Progenitor cell of endocrine pancreas (in vitro differentiated cells): Measurements from ENCODE around the gene RHOBTB1. TPM values are rescaled to one million over a fixed set of nuclear protein-coding genes. Genes with fewer than 3 reads are reported as not detected.

ENCODE experiments used
- DNase-seq: peaks from one replicate; pipeline ENCODE4 v3.0.0; 2021; ENCODE audit warnings: low spot score; ENCODE audit not compliant: unreplicated experiment
- H3K27ac Mint-ChIP-seq: 2 replicates; pipeline ENCODE4 v1.8.0; 2021; ENCODE audit warnings: mild to moderate bottlenecking, moderate library complexity, mixed read lengths
- H3K27me3 Mint-ChIP-seq: 2 replicates; pipeline ENCODE4 v1.8.0; 2021; ENCODE audit warnings: mixed read lengths
- H3K36me3 Mint-ChIP-seq: 2 replicates; pipeline ENCODE4 v1.8.0; 2022; ENCODE audit warnings: mixed read lengths; ENCODE audit not compliant: insufficient read depth
- H3K4me1 Mint-ChIP-seq: 2 replicates; pipeline ENCODE4 v1.8.0; 2021; ENCODE audit warnings: low read depth, mixed read lengths
- H3K4me3 Mint-ChIP-seq: 2 replicates; pipeline ENCODE4 v1.8.0; 2021; ENCODE audit warnings: low read depth, mild to moderate bottlenecking, moderate library complexity, mixed read lengths
- H3K9me3 Mint-ChIP-seq: 2 replicates; pipeline ENCODE4 v1.8.0; 2021; ENCODE audit warnings: low read depth, mixed read lengths
- CTCF ChIP-seq: fragments of 200-600 bp; sonication (generic); IDR thresholded peaks from one replicate; pipeline ENCODE4 v1.5.0; 2021; ENCODE audit warnings: antibody characterized with exemption, mild to moderate bottlenecking; ENCODE audit not compliant: unreplicated experiment
- total RNA-seq: library from RNA; stranded (reverse); gene quantifications from 2 replicates; pipeline ENCODE4 v1.2.1, GENCODE V29; 2021

Gene RHOBTB1
- total RNA-seq, 1 donor from 2014 or later: 21.7 TPM

DNA sequence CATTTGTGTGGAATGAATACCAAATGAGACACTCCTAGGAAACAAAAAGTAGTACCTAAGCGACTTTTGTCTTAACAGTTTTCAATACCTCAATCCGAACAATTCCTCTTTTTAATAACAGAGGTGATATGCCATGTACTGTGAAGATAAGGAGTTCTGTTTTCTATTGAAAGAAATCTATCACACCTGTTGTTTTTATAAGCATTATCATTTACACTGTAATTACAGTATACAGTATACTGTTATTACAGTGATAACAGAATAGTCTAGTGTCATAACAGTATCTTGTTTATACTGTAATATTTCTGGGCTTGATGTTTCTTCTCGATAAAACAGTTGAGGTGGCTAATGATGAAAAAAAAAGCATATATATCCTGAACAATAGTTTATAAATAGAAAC, 9.4 kb upstream of the RHOBTB1 start:
- Mint-ChIP-seq H3K9me3 (no peaks in the 10 kb centered on the region), H3K36me3 (no peaks in the 10 kb centered on the region), H3K4me1 (no peaks in the 10 kb centered on the region), H3K27me3 (peaks cover 4% of the 10 kb centered on the region), H3K4me3 (no peak overlapping the region), H3K27ac (no peak overlapping the region)
- no peak for DNase-seq
- TF ChIP-seq CTCF: no peak

DNA sequence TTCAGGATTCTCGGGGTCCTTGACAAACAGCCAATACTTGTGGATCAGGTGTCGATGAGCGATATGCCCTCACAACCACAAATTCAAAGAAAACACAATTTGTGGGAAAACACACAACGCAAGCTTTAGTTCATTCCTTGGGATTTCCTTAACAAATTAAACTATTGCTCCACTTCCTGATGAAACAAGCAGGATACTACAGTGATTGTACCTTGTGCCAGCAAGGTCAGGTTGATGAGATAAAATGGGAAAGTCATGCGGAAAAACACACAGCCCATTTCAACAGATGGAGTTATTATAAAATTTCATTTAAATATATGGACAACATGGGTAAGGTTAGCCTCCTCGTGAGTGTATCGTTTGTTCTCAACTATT, 8.8 kb upstream of the RHOBTB1 start:
- TF ChIP-seq CTCF: no peak
- Mint-ChIP-seq H3K4me1 (no peaks in the 10 kb centered on the region), H3K27me3 (peaks cover 8% of the 10 kb centered on the region), H3K9me3 (no peaks in the 10 kb centered on the region), H3K36me3 (no peaks in the 10 kb centered on the region), H3K27ac (no peak overlapping the region), H3K4me3 (no peak overlapping the region)
- no peak for DNase-seq

DNA sequence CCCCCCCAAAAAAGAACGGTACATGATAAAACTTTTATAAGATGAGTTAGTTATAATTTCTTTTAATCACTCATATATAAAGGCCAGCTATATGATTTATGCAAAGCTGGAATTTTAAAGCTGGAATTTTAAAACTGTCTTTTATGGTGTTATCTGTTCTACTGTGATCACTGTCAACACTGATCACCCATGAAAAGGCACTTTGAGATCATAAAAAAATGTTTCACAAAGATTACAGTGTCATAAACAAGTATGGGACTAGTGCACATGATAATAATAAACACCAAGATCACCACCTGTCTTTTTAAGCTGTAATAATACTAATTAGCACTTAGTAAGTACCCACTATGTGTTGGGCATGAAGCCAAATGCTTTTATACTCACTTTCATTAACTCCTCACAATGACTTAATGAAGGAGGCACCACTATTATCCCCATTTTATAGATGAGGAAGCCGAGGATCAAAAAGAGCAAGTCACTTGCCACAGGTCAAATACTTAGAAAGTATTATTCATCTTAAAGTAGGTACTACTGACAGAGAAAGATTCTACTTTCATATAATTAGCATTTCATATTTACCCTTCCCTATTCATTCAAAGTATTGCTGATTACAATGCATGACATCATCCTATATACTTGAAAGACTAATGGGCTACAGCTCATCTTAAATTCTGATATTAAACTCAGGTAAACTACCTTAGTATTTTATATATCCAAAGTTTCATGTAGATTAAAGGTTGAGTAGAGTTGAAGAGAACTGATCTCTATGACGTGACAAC, 8.3 kb upstream of the RHOBTB1 start:
- no peak overlapping the region for H3K27ac Mint-ChIP-seq
- H3K4me3 Mint-ChIP-seq: no peak overlapping the region
- H3K36me3 Mint-ChIP-seq: no peaks in the 10 kb centered on the region
- H3K9me3 Mint-ChIP-seq: no peaks in the 10 kb centered on the region
- no peak for TF ChIP-seq CTCF
- DNase-seq: no peak
- peaks cover 8% of the 10 kb centered on the region for H3K27me3 Mint-ChIP-seq
- H3K4me1 Mint-ChIP-seq: no peaks in the 10 kb centered on the region

- Mint-ChIP-seq H3K27ac (no peak overlapping the region), H3K4me3 (no peak overlapping the region), H3K9me3 (no peaks in the 10 kb centered on the region), H3K4me1 (no peaks in the 10 kb centered on the region), H3K27me3 (peaks cover 8% of the 10 kb centered on the region), H3K36me3 (no peaks in the 10 kb centered on the region)
- no peak for TF ChIP-seq CTCF
- DNase-seq: no peak
These were observed 7.3 kb upstream of the RHOBTB1 start for GRCh38 chr10:60951272-60951724.

DNA sequence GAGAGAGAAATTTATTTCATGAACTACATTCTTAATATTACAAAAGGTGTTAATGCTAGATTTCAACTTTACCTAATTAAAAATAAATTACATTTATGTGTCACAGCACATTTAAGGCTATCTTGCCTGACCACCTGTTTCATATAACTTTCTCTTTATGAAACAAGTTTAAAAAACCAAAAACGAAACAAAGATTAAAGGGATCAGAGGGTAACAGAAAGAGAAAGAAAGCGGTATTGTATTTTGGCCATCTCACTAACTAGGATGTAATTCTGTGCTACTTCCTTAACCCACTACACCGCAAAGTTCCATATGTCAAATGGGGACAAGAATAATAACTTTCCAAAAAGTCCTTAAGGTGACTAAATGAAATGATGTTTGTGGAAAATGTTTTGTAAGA, 6.3 kb upstream of the RHOBTB1 start:
- no peak overlapping the region for H3K27ac Mint-ChIP-seq
- H3K4me3 Mint-ChIP-seq: no peak overlapping the region
- no peaks in the 10 kb centered on the region for H3K4me1 Mint-ChIP-seq
- no peak for DNase-seq
- peaks cover 8% of the 10 kb centered on the region for H3K27me3 Mint-ChIP-seq
- no peaks in the 10 kb centered on the region for H3K9me3 Mint-ChIP-seq
- TF ChIP-seq CTCF: no peak
- H3K36me3 Mint-ChIP-seq: no peaks in the 10 kb centered on the region
